MG63 (cell line): ENCODE results near the gene KRTAP19-3. TPM values are rescaled to one million over a fixed set of nuclear protein-coding genes. Genes with fewer than 3 reads are reported as not detected.

Source experiments
- DNase-seq: peaks from one replicate; pipeline ENCODE4 v3.0.0-alpha.2; 2020
- H3K27me3 ChIP-seq: fragments of 250-450 bp; sonication (Bioruptor Pico); 2 replicates; pipeline ENCODE4 v1.5.1; 2020; ENCODE audit warnings: mild to moderate bottlenecking, moderate library complexity
- H3K36me3 ChIP-seq: fragments of 250-450 bp; sonication (Bioruptor Pico); 2 replicates; pipeline ENCODE4 v1.5.1; 2020; ENCODE audit warnings: mild to moderate bottlenecking, moderate library complexity
- H3K4me3 ChIP-seq: fragments of 250-450 bp; sonication (Bioruptor Pico); 2 replicates; pipeline ENCODE4 v1.5.1; 2020; ENCODE audit warnings: mild to moderate bottlenecking, moderate library complexity
- H3K9me3 ChIP-seq: fragments of 250-450 bp; sonication (Bioruptor Pico); 2 replicates; pipeline ENCODE4 v1.5.1; 2020; ENCODE audit warnings: mild to moderate bottlenecking, moderate library complexity
- total RNA-seq: library from RNA; depleted of rRNA; stranded (reverse); fragments of >200 nt; shearing (Covaris generic); gene quantifications from 2 replicates; pipeline ENCODE4 v1.2.3, GENCODE V29; 2014; ENCODE audit warnings: low replicate concordance; rRNA removed

Gene KRTAP19-3
- total RNA-seq, 1 experiment from 2014 or later = not detected

- no peak for DNase-seq
- no peaks in the 10 kb centered on the region for H3K9me3 ChIP-seq
- H3K4me3 ChIP-seq = no peak overlapping the region
- H3K36me3 ChIP-seq = no peaks in the 10 kb centered on the region
- H3K27me3 ChIP-seq = no peaks in the 10 kb centered on the region
These were observed 48.6 kb downstream of the KRTAP19-3 start for GRCh38 chr21:30443226-30443625.

Other genes with a start within 250 kb of the KRTAP19-3 start
- gene KRTAP24-1, start 209.1 kb downstream of the KRTAP19-3 start, total RNA-seq = not detected in 2 replicates
- gene KRTAP25-1, start 202.5 kb downstream of the KRTAP19-3 start, total RNA-seq = not detected in 2 replicates
- not detected in 2 replicates for gene KRTAP26-1, start 171.7 kb downstream of the KRTAP19-3 start, total RNA-seq
- gene KRTAP27-1, start 154.3 kb downstream of the KRTAP19-3 start, total RNA-seq = not detected in 2 replicates
- not detected in 2 replicates for gene KRTAP23-1, start 143.4 kb downstream of the KRTAP19-3 start, total RNA-seq
- gene KRTAP13-2, start 119.7 kb downstream of the KRTAP19-3 start, total RNA-seq = not detected in 2 replicates
- not detected in 2 replicates for gene KRTAP13-1, start 96.0 kb downstream of the KRTAP19-3 start, total RNA-seq
- gene KRTAP13-3, start 66.1 kb downstream of the KRTAP19-3 start, total RNA-seq = not detected in 2 replicates
- gene KRTAP13-4, start 61.8 kb downstream of the KRTAP19-3 start, total RNA-seq = not detected in 2 replicates
- not detected in 2 replicates for gene KRTAP15-1, start 51.7 kb downstream of the KRTAP19-3 start, total RNA-seq
- not detected in 2 replicates for gene KRTAP19-1, start 11.6 kb downstream of the KRTAP19-3 start, total RNA-seq
- gene KRTAP19-2, start 4.6 kb downstream of the KRTAP19-3 start, total RNA-seq = not detected in 2 replicates
- not detected in 2 replicates for gene KRTAP19-4, start 5.2 kb upstream of the KRTAP19-3 start, total RNA-seq
- not detected in 2 replicates for gene KRTAP19-5, start 10.1 kb upstream of the KRTAP19-3 start, total RNA-seq
- not detected in 2 replicates for gene KRTAP19-6, start 49.9 kb upstream of the KRTAP19-3 start, total RNA-seq
- not detected in 2 replicates for gene KRTAP19-7, start 69.3 kb upstream of the KRTAP19-3 start, total RNA-seq
- not detected in 2 replicates for gene KRTAP22-2, start 98.4 kb upstream of the KRTAP19-3 start, total RNA-seq
- gene KRTAP6-3, start 100.4 kb upstream of the KRTAP19-3 start, total RNA-seq = not detected in 2 replicates
- gene KRTAP6-2, start 106.9 kb upstream of the KRTAP19-3 start, total RNA-seq = not detected in 2 replicates
- not detected in 2 replicates for gene KRTAP22-1, start 109.1 kb upstream of the KRTAP19-3 start, total RNA-seq
- gene KRTAP6-1, start 121.9 kb upstream of the KRTAP19-3 start, total RNA-seq = not detected in 2 replicates
- not detected in 2 replicates for gene KRTAP20-1, start 124.4 kb upstream of the KRTAP19-3 start, total RNA-seq
- not detected in 2 replicates for gene KRTAP20-4, start 128.6 kb upstream of the KRTAP19-3 start, total RNA-seq
- gene KRTAP20-2, start 143.2 kb upstream of the KRTAP19-3 start, total RNA-seq = not detected in 2 replicates
- gene KRTAP20-3, start 150.9 kb upstream of the KRTAP19-3 start, total RNA-seq = not detected in 2 replicates
- not detected in 2 replicates for gene KRTAP21-3, start 226.8 kb upstream of the KRTAP19-3 start, total RNA-seq